IMR-90 (cell line): Measurements from ENCODE around the gene GLTPD2. TPM values are rescaled to one million over a fixed set of nuclear protein-coding genes. Genes with fewer than 3 reads are reported as not detected.

Experiments
- ATAC-seq: fragments of 200-7000 bp; cut with Tn5 transposase; 2 replicates; pipeline ENCODE4 v1.9.1; 2020; ENCODE audit warnings: low read depth, mild to moderate bottlenecking, moderate library complexity
- BruUV-seq: library from RNA; stranded (reverse); fragments of 400-500 nt; replicated peaks from 2 replicates; lab custom pipeline; 2021; lab: Mats Ljungman, UMichigan
- CTCF ChIA-PET: fragments of 300-600 bp; formaldehyde crosslinking; extraction: SDS; loops from one replicate; lab custom pipeline; 2021; ENCODE audit warnings: antibody characterized with exemption; lab: Yijun Ruan, JAX
- POLR2A ChIA-PET: fragments of 300-600 bp; sonication (Branson Sonifier 250); formaldehyde crosslinking; loops from one replicate; lab custom pipeline; 2022; ENCODE audit warnings: antibody characterized with exemption; ENCODE audit not compliant: unreplicated experiment; lab: Charles Lee
- DNase-seq: peaks from one replicate; pipeline ENCODE4 v3.0.0; 2013
- H2AFZ ChIP-seq: replicated peaks from 2 replicates; pipeline ENCODE3; 2013; ENCODE audit warnings: low read length, mild to moderate bottlenecking; ENCODE audit not compliant: poor library complexity
- H2AK5ac ChIP-seq: 2 replicates; pipeline ENCODE4 v1.6.1; 2013; ENCODE audit warnings: low read depth, low read length, inconsistent platforms
- H2AK9ac ChIP-seq: replicated peaks from 2 replicates; pipeline ENCODE3; 2013; ENCODE audit warnings: mild to moderate bottlenecking, low read depth, low read length, moderate library complexity; ENCODE audit not compliant: poor library complexity
- H2BK120ac ChIP-seq: 2 replicates; pipeline ENCODE4 v1.6.1; 2013; ENCODE audit warnings: low read depth, low read length, inconsistent platforms
- H2BK15ac ChIP-seq: 3 replicates; pipeline ENCODE4 v1.6.1; 2013; ENCODE audit warnings: low read depth, low read length, inconsistent platforms
- H2BK20ac ChIP-seq: 2 replicates; pipeline ENCODE4 v1.6.1; 2013; ENCODE audit warnings: low read depth, mild to moderate bottlenecking, inconsistent platforms, low read length, moderate library complexity
- H2BK5ac ChIP-seq: 2 replicates; pipeline ENCODE4 v1.6.1; 2013; ENCODE audit warnings: mild to moderate bottlenecking, low read depth, low read length, inconsistent platforms; ENCODE audit not compliant: poor library complexity, severe bottlenecking
- H3K14ac ChIP-seq: replicated peaks from 2 replicates; pipeline ENCODE4 v1.6.1; 2013; ENCODE audit warnings: low read depth, low read length, inconsistent platforms
- H3K18ac ChIP-seq: 2 replicates; pipeline ENCODE4 v1.6.1; 2013; ENCODE audit warnings: low read depth, low read length, control low read depth
- H3K23ac ChIP-seq: 2 replicates; pipeline ENCODE4 v1.6.1; 2013; ENCODE audit warnings: low read depth, low read length, inconsistent platforms
- H3K27ac ChIP-seq: 2 replicates; pipeline ENCODE4 v1.5.1; 2013; ENCODE audit warnings: mild to moderate bottlenecking, control low read depth, low read length; ENCODE audit not compliant: insufficient read depth
- H3K27me3 ChIP-seq: 2 replicates; pipeline ENCODE4 v1.6.1; 2013; ENCODE audit warnings: low read length; ENCODE audit not compliant: control insufficient read depth, insufficient read depth
- H3K36me3 ChIP-seq: 2 replicates; pipeline ENCODE4 v1.6.1; 2013; ENCODE audit warnings: low read length, mixed read lengths; ENCODE audit not compliant: control insufficient read depth, insufficient read depth
- H3K4ac ChIP-seq: 2 replicates; pipeline ENCODE4 v1.6.1; 2013; ENCODE audit warnings: low read depth, low read length, inconsistent platforms
- H3K4me1 ChIP-seq: 2 replicates; pipeline ENCODE4 v1.6.1; 2013; ENCODE audit warnings: low read length, mixed read lengths; ENCODE audit not compliant: control insufficient read depth, insufficient read depth
- H3K4me2 ChIP-seq: 2 replicates; pipeline ENCODE4 v1.6.1; 2013; ENCODE audit warnings: low read depth, mild to moderate bottlenecking, control low read depth, low read length, moderate library complexity
- H3K4me3 ChIP-seq: 2 replicates; pipeline ENCODE4 v1.5.1; 2013; ENCODE audit warnings: low read depth, mild to moderate bottlenecking, control low read depth, low read length, moderate library complexity; ENCODE audit not compliant: insufficient read depth
- H3K56ac ChIP-seq: 2 replicates; pipeline ENCODE4 v1.6.1; 2013; ENCODE audit warnings: low read length, inconsistent platforms; ENCODE audit not compliant: insufficient read depth; ENCODE audit errors: extremely low read depth
- H3K79me1 ChIP-seq, 2 experiments: 2 replicates each; pipeline ENCODE4 v1.6.1; 2013; ENCODE audit warnings: low read length in 2 of 2, inconsistent platforms in 1 of 2, low read depth in 1 of 2
- H3K9ac ChIP-seq: 2 replicates; pipeline ENCODE4 v1.6.1; 2013; ENCODE audit warnings: low read depth, low read length, control low read depth
- H3K9me1 ChIP-seq: 2 replicates; pipeline ENCODE4 v1.6.1; 2013; ENCODE audit warnings: low read length, inconsistent platforms; ENCODE audit not compliant: insufficient read depth
- H3K9me3 ChIP-seq: 2 replicates; pipeline ENCODE4 v1.6.1; 2013; ENCODE audit warnings: low read length; ENCODE audit not compliant: control insufficient read depth, insufficient read depth
- H4K20me1 ChIP-seq: 2 replicates; pipeline ENCODE4 v1.6.1; 2013; ENCODE audit warnings: low read length, inconsistent platforms; ENCODE audit not compliant: insufficient read depth
- H4K5ac ChIP-seq: 2 replicates; pipeline ENCODE4 v1.6.1; 2013; ENCODE audit warnings: mild to moderate bottlenecking, low read depth, low read length, control low read depth
- H4K8ac ChIP-seq, 2 experiments: 2 replicates each; pipeline ENCODE4 v1.6.1; 2013; ENCODE audit warnings: low read depth in 2 of 2, low read length in 2 of 2, control low read depth in 1 of 2, inconsistent platforms in 1 of 2
- H4K91ac ChIP-seq: 2 replicates; pipeline ENCODE4 v1.6.1; 2013; ENCODE audit warnings: low read depth, low read length, inconsistent platforms; ENCODE audit not compliant: insufficient read depth
- BHLHE40 ChIP-seq: fragments of 150-350 bp; IDR thresholded peaks from 2 replicates; pipeline ENCODE4 v1.6.1; 2016; ENCODE audit warnings: mild to moderate bottlenecking, low read depth, low read length
- CEBPB ChIP-seq: IDR thresholded peaks from 2 replicates; pipeline ENCODE4 v1.6.1; 2012; ENCODE audit warnings: low read depth, low read length, improper control_type of control experiment
- CHD1 ChIP-seq: IDR thresholded peaks from 2 replicates; pipeline ENCODE4 v1.6.1; 2012; ENCODE audit warnings: low read depth, low read length, improper control_type of control experiment
- ELK1 ChIP-seq: fragments of 150-350 bp; IDR thresholded peaks from 2 replicates; pipeline ENCODE4 v1.6.1; 2016; ENCODE audit warnings: low read depth, mild to moderate bottlenecking, low read length, moderate library complexity, borderline replicate concordance
- FOS ChIP-seq: fragments of 150-350 bp; IDR thresholded peaks from 2 replicates; pipeline ENCODE4 v1.6.1; 2016; ENCODE audit warnings: low read depth, low read length
- MAFK ChIP-seq: IDR thresholded peaks from 2 replicates; pipeline ENCODE4 v1.6.1; 2012; ENCODE audit warnings: low read depth, low read length, improper control_type of control experiment
- MAZ ChIP-seq: IDR thresholded peaks from 2 replicates; pipeline ENCODE4 v1.6.1; 2012; ENCODE audit warnings: low read depth, mild to moderate bottlenecking, low read length, improper control_type of control experiment, moderate library complexity, borderline replicate concordance
- MXI1 ChIP-seq: IDR thresholded peaks from 2 replicates; pipeline ENCODE4 v1.6.1; 2012; ENCODE audit warnings: low read depth, mild to moderate bottlenecking, low read length, moderate library complexity, borderline replicate concordance
- NFE2L2 ChIP-seq: fragments of 150-350 bp; IDR thresholded peaks from 2 replicates; pipeline ENCODE4 v1.6.1; 2016; ENCODE audit warnings: low read depth, mild to moderate bottlenecking, low read length
- POLR2A ChIP-seq: IDR thresholded peaks from 2 replicates; pipeline ENCODE4 v1.6.1; 2012; ENCODE audit warnings: mild to moderate bottlenecking, low read depth, low read length
- RAD21 ChIP-seq: IDR thresholded peaks from 2 replicates; pipeline ENCODE4 v1.6.1; 2012; ENCODE audit warnings: low read length, improper control_type of control experiment
- RCOR1 ChIP-seq: IDR thresholded peaks from 2 replicates; pipeline ENCODE4 v1.6.1; 2012; ENCODE audit warnings: mild to moderate bottlenecking, low read length, improper control_type of control experiment; ENCODE audit not compliant: insufficient replicate concordance
- RFX5 ChIP-seq: IDR thresholded peaks from 2 replicates; pipeline ENCODE4 v1.8.0; 2012; ENCODE audit warnings: low read depth, mild to moderate bottlenecking, low read length, moderate library complexity
- SMC3 ChIP-seq: fragments of 150-350 bp; IDR thresholded peaks from 2 replicates; pipeline ENCODE4 v1.6.1; 2016; ENCODE audit warnings: low read depth, mild to moderate bottlenecking, antibody characterized with exemption, low read length, moderate library complexity
- USF2 ChIP-seq: fragments of 150-350 bp; IDR thresholded peaks from 2 replicates; pipeline ENCODE4 v1.6.1; 2017; ENCODE audit warnings: mild to moderate bottlenecking, antibody characterized with exemption, low read length, low read depth
- WGBS, 2 experiments: methylation state at CpG; one replicate each; pipeline versions ENCODE4 v1.1.5 to v1.1.7; 2013; ENCODE audit warnings: missing lambda C conversion rate in 2 of 2; ENCODE audit not compliant: insufficient read length in 1 of 2; ENCODE audit errors: extremely low coverage in 2 of 2; 5-methylcytosine and 5-hydroxymethylcytosine counted together
- dilution Hi-C: fragments of 300-500 bp; cut with HindIII; formaldehyde crosslinking; loops from one replicate; pipeline ENCODE4 v1.14.3; 2018; ENCODE audit warnings: low sequenced_read_pairs; ENCODE audit not compliant: unreplicated experiment
- in situ Hi-C: fragments of 300-500 bp; cut with MboI; formaldehyde crosslinking; loops from 3 replicates; pipeline ENCODE4 v1.14.3; 2019; ENCODE audit warnings: low sequenced_read_pairs, inconsistent platforms, mixed read lengths
- intact Hi-C: fragments of 100-400 bp; cut with micrococcal nuclease; formaldehyde crosslinking; loops from 2 replicates; pipeline ENCODE4 v1.10.0; 2022
- polyA plus RNA-seq, 3 experiments: library from polyadenylated mRNA; depleted of rRNA; stranded (reverse); fragments of >200 nt; gene quantifications; 2 replicates each; pipeline ENCODE4 v1.2.3, GENCODE V29; 2012; ENCODE audit warnings: low replicate concordance in 1 of 3
- total RNA-seq: library from RNA; depleted of rRNA; stranded (reverse); fragments of >200 nt; gene quantifications from 2 replicates; pipeline ENCODE4 v1.2.3, GENCODE V29; 2012
- TF ChIP-seq, protein P1 (sequence below): conservative IDR thresholded peaks from 2 replicates; pipeline ENCODE4 v1.5.1; 2012; ENCODE audit warnings: mild to moderate bottlenecking, low read depth, low read length, improper control_type of control experiment

The GLTPD2 gene
- total and polyA plus RNA-seq, 2 of the 4 experiments (the other 2 are of a cell fraction) = not detected

GRCh38 chr17:4802228-4802627, 13.5 kb downstream of the GLTPD2 start, which contains the start of gene C17orf114:
Gene C17orf114 (minus strand): TSS chr17:4802328.
- H3K9ac ChIP-seq = no peak within 1 kb of the TSS
- H2AK9ac ChIP-seq = peak within 1 kb of the TSS; percentile 24
- ATAC-seq (no peak), DNase-seq (no peak)
- no peak within 1 kb of the TSS for H2BK120ac ChIP-seq
- no peak within 1 kb of the TSS for H3K56ac ChIP-seq
- H3K4me3 ChIP-seq = no peak within 1 kb of the TSS
- H3K14ac ChIP-seq = no peak within 1 kb of the TSS
- no peaks in the 10 kb centered on the region for H3K27me3 ChIP-seq
- peaks cover 16% of the 10 kb centered on the region for H3K36me3 ChIP-seq
- no TSS peak for BruUV-seq
- no peak within 1 kb of the TSS for H3K4me2 ChIP-seq
- intact Hi-C loops = no loop called here
- no peak within 1 kb of the TSS for H2BK15ac ChIP-seq
- no peak within 1 kb of the TSS for H2AK5ac ChIP-seq
- no peak within 1 kb of the TSS for H3K18ac ChIP-seq
- CTCF ChIA-PET = no interaction called here
- no CpG with 5 or more reads among the region's 9 CpGs for WGBS, 2 experiments
- no peak within 1 kb of the TSS for H3K23ac ChIP-seq
- no peaks in the 10 kb centered on the region for H4K20me1 ChIP-seq
- dilution Hi-C loops = no loop called here
- H2BK20ac ChIP-seq = no peak within 1 kb of the TSS
- H3K4ac ChIP-seq = no peak within 1 kb of the TSS
- POLR2A ChIA-PET = no interaction called here
- TF ChIP-seq MAFK (no peak), RCOR1 (no peak), MAZ (no peak), RFX5 (no peak), POLR2A (no peak), CEBPB (no peak), BHLHE40 (no peak), NFE2L2 (no peak), ELK1 (no peak), RAD21 (no peak), FOS (no peak), MXI1 (no peak), CHD1 (no peak), USF2 (no peak), SMC3 (no peak)
- TF ChIP-seq, protein P1, sequence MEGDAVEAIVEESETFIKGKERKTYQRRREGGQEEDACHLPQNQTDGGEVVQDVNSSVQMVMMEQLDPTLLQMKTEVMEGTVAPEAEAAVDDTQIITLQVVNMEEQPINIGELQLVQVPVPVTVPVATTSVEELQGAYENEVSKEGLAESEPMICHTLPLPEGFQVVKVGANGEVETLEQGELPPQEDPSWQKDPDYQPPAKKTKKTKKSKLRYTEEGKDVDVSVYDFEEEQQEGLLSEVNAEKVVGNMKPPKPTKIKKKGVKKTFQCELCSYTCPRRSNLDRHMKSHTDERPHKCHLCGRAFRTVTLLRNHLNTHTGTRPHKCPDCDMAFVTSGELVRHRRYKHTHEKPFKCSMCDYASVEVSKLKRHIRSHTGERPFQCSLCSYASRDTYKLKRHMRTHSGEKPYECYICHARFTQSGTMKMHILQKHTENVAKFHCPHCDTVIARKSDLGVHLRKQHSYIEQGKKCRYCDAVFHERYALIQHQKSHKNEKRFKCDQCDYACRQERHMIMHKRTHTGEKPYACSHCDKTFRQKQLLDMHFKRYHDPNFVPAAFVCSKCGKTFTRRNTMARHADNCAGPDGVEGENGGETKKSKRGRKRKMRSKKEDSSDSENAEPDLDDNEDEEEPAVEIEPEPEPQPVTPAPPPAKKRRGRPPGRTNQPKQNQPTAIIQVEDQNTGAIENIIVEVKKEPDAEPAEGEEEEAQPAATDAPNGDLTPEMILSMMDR = no peak
- no peak within 1 kb of the TSS for H2BK5ac ChIP-seq
- H3K79me1 ChIP-seq = peaks cover 3 to 25% of the 10 kb centered on the region in 2 experiments; a peak in 3 of 4 replicates
- H4K91ac ChIP-seq = no peak within 1 kb of the TSS
- H3K9me3 ChIP-seq = no peaks in the 10 kb centered on the region
- H4K8ac ChIP-seq = no peak within 1 kb of the TSS
- no peaks in the 10 kb centered on the region for H3K4me1 ChIP-seq
- H3K27ac ChIP-seq = no peak within 1 kb of the TSS
- peaks cover 5% of the 10 kb centered on the region for H3K9me1 ChIP-seq
- in situ Hi-C loops = no loop called here
- no peak within 1 kb of the TSS for H4K5ac ChIP-seq
- H2AFZ ChIP-seq = no peak within 1 kb of the TSS
